Left forelimb (tissue), 1 donor: ENCODE data around the gene CTSK.

Experiments used
- DNase-seq: peaks from one replicate; pipeline ENCODE4 v3.0.0-alpha.2; 2018; ENCODE audit warnings: low spot score

Gene CTSK

GRCh38 chr1:150760013-150760412 lies 48.0 kb downstream of the CTSK start:
- DNase-seq: no peak

- DNase-seq: no peak
Measured at GRCh38 chr1:150753416-150753815, 54.6 kb downstream of the CTSK start.

- DNase-seq: no peak
Measured at GRCh38 chr1:150751443-150751842, 56.6 kb downstream of the CTSK start.

GRCh38 chr1:150749720-150750311 lies 58.2 kb downstream of the CTSK start:
- no peak for DNase-seq

GRCh38 chr1:150748878-150749719 lies 59.0 kb downstream of the CTSK start:
- DNase-seq: no peak
